Panc1 (cell line): Measurements from ENCODE around the gene INPP5D. TPM values are rescaled to one million over a fixed set of nuclear protein-coding genes. Genes with fewer than 3 reads are reported as not detected.

ENCODE experiments used
- ATAC-seq: fragments of 200-7000 bp; cut with Tn5 transposase; 2 replicates; pipeline ENCODE4 v1.9.1; 2020; ENCODE audit warnings: mild to moderate bottlenecking, moderate library complexity
- BruUV-seq: library from RNA; stranded (reverse); fragments of 400-500 nt; replicated peaks from 2 replicates; lab custom pipeline; 2021; lab: Mats Ljungman, UMichigan
- CTCF ChIA-PET: fragments of 300-600 bp; sonication (Branson Sonifier 250); formaldehyde crosslinking; loops from one replicate; lab custom pipeline; 2022; ENCODE audit warnings: antibody characterized with exemption; lab: Charles Lee
- POLR2A ChIA-PET: fragments of 300-600 bp; sonication (Branson Sonifier 250); formaldehyde crosslinking; loops from one replicate; lab custom pipeline; 2022; ENCODE audit warnings: antibody characterized with exemption; lab: Charles Lee
- DNase-seq: peaks from one replicate; pipeline ENCODE4 v3.0.0-alpha.2; 2010; ENCODE audit warnings: low read depth, low spot score
- H3K27ac ChIP-seq: 2 replicates; pipeline ENCODE4 v1.5.1; 2011; ENCODE audit warnings: mild to moderate bottlenecking, low read length, inconsistent platforms
- H3K27me3 ChIP-seq: fragments of 200-500 bp; sonication (Bioruptor generic); 2 replicates; pipeline ENCODE4 v1.6.0; 2014; ENCODE audit warnings: low read length, inconsistent platforms; ENCODE audit not compliant: control insufficient read depth, insufficient read depth
- H3K36me3 ChIP-seq: fragments of 200-500 bp; sonication (Bioruptor generic); 2 replicates; pipeline ENCODE4 v1.5.1; 2014; ENCODE audit warnings: inconsistent platforms, mild to moderate bottlenecking, low read length, moderate library complexity; ENCODE audit not compliant: control insufficient read depth, insufficient read depth
- H3K4me1 ChIP-seq: 2 replicates; pipeline ENCODE4 v1.5.1; 2011; ENCODE audit warnings: inconsistent platforms, mild to moderate bottlenecking, low read length, moderate library complexity; ENCODE audit not compliant: control insufficient read depth, insufficient read depth
- H3K4me3 ChIP-seq, 2 experiments: 2 replicates each; pipeline ENCODE4 v1.5.1; 2011 to 2012; ENCODE audit warnings: low read depth in 2 of 2, low read length in 2 of 2, mild to moderate bottlenecking in 2 of 2, inconsistent platforms in 1 of 2, moderate library complexity in 1 of 2
- H3K9me3 ChIP-seq: fragments of 200-500 bp; sonication (Bioruptor generic); 2 replicates; pipeline ENCODE4 v1.5.1; 2014; ENCODE audit warnings: low read depth, mild to moderate bottlenecking, inconsistent platforms, low read length, moderate library complexity; ENCODE audit not compliant: control insufficient read depth, insufficient read depth
- POLR2AphosphoS5 ChIP-seq: IDR thresholded peaks from 2 replicates; pipeline ENCODE4 v1.6.1; 2012; ENCODE audit warnings: mild to moderate bottlenecking, low read depth, low read length, moderate library complexity
- SIN3A ChIP-seq: IDR thresholded peaks from 2 replicates; pipeline ENCODE4 v1.6.1; 2012; ENCODE audit warnings: low read depth, mild to moderate bottlenecking, low read length, moderate library complexity, borderline replicate concordance; ENCODE audit not compliant: insufficient read depth
- TCF7L2 ChIP-seq: IDR thresholded peaks from 2 replicates; pipeline ENCODE4 v1.6.1; 2011; ENCODE audit warnings: mild to moderate bottlenecking, low read depth, low read length, inconsistent platforms
- in situ Hi-C: cut with HindIII; loops from 2 replicates; pipeline ENCODE4 v1.10.0; 2016; ENCODE audit warnings: low sequenced_read_pairs, low pct_unique_long_range_greater_than_20kb
- intact Hi-C: fragments of 100-400 bp; cut with micrococcal nuclease; formaldehyde crosslinking; loops from one replicate; pipeline ENCODE4 v1.10.0; 2022; ENCODE audit not compliant: unreplicated experiment
- total RNA-seq: library from RNA; stranded (reverse); gene quantifications from one replicate; pipeline ENCODE4 v1.2.1, GENCODE V29; 2021; ENCODE audit not compliant: unreplicated experiment
- TF ChIP-seq, protein P1 (sequence below): fragments of 450-650 bp; IDR thresholded peaks from 2 replicates; pipeline ENCODE4 v1.5.1; 2017; ENCODE audit warnings: mild to moderate bottlenecking
- TF ChIP-seq, protein P2 (sequence below), 2 experiments: IDR thresholded peaks; 2 replicates each; pipeline ENCODE4 v1.6.1; 2011 to 2012; ENCODE audit warnings: low read depth in 2 of 2, control low read depth in 1 of 2, low read length in 1 of 2, mild to moderate bottlenecking in 1 of 2, moderate library complexity in 1 of 2; ENCODE audit not compliant: insufficient read depth in 1 of 2

The INPP5D gene
- total RNA-seq, 1 experiment from 2014 or later = 0.39 TPM

DNA sequence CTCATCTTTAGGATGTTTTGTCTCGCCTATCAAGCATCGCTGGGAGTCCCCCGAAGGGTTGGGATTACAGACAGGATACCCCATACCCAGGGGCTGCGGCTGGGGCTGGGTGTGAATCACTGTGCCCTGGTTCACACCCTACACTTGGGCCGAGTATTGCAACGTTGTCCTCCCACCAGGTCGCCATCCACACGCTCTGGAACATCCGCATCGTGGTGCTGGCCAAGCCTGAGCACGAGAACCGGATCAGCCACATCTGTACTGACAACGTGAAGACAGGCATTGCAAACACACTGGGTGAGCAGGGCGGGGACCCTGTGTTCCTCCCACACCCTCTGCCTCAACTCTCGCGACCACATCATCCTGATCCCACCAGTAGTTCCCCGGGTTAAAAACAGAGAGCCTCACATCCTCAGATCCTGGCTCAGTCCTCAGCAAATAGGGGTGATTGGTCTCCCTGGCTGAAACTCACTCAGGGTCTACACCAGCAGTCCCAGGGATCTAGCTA lies 104.0 kb downstream of the INPP5D start:
- intact Hi-C loops (no loop called here), in situ Hi-C loops (no loop called here)
- Histone ChIP-seq H3K9me3 (no peaks in the 10 kb centered on the region), H3K4me3 (no peak overlapping the region), H3K27me3 (no peaks in the 10 kb centered on the region), H3K36me3 (no peaks in the 10 kb centered on the region), H3K27ac (no peak overlapping the region), H3K4me1 (0 out of 2 replicates have a peak, but pooled peaks cover 6% of the 10 kb centered on the region)
- BruUV-seq = no TSS peak
- ChIA-PET CTCF (no interaction called here), POLR2A (no interaction called here)
- no peak for TF ChIP-seq POLR2AphosphoS5
- no peak for TF ChIP-seq TCF7L2
- no peak for DNase-seq
- ATAC-seq = no peak

DNA sequence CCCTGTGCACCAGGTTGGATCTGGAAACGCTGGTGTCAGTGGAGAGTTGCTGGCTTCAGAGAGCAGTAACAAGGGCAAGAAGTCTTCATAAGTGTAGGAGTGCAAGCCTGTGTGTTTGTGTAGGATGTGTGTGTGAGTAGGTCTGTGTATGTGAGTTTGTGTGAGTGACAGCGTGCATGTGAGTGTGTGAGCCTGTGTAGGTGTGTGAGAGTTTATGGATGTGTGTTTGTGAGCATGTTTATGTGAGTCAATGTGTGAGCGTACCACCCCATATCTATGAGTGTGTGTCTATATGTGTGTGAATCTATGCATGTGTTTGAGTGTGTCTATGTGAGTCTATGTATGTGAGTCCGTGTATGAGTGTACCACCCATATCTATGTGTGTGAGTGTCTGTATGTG lies 104.8 kb downstream of the INPP5D start:
- no peak overlapping the region for H3K4me3 ChIP-seq
- no peak for DNase-seq
- intact Hi-C loops (no loop called here), in situ Hi-C loops (no loop called here)
- no peak overlapping the region for H3K27ac ChIP-seq
- no TSS peak for BruUV-seq
- CTCF ChIA-PET = no interaction called here
- H3K4me1 ChIP-seq = 0 out of 2 replicates have a peak, but pooled peaks cover 6% of the 10 kb centered on the region
- TF ChIP-seq SIN3A (no peak), POLR2AphosphoS5 (no peak), TCF7L2 (no peak)
- TF ChIP-seq, protein P1, sequence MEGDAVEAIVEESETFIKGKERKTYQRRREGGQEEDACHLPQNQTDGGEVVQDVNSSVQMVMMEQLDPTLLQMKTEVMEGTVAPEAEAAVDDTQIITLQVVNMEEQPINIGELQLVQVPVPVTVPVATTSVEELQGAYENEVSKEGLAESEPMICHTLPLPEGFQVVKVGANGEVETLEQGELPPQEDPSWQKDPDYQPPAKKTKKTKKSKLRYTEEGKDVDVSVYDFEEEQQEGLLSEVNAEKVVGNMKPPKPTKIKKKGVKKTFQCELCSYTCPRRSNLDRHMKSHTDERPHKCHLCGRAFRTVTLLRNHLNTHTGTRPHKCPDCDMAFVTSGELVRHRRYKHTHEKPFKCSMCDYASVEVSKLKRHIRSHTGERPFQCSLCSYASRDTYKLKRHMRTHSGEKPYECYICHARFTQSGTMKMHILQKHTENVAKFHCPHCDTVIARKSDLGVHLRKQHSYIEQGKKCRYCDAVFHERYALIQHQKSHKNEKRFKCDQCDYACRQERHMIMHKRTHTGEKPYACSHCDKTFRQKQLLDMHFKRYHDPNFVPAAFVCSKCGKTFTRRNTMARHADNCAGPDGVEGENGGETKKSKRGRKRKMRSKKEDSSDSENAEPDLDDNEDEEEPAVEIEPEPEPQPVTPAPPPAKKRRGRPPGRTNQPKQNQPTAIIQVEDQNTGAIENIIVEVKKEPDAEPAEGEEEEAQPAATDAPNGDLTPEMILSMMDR = no peak
- TF ChIP-seq, protein P2, sequence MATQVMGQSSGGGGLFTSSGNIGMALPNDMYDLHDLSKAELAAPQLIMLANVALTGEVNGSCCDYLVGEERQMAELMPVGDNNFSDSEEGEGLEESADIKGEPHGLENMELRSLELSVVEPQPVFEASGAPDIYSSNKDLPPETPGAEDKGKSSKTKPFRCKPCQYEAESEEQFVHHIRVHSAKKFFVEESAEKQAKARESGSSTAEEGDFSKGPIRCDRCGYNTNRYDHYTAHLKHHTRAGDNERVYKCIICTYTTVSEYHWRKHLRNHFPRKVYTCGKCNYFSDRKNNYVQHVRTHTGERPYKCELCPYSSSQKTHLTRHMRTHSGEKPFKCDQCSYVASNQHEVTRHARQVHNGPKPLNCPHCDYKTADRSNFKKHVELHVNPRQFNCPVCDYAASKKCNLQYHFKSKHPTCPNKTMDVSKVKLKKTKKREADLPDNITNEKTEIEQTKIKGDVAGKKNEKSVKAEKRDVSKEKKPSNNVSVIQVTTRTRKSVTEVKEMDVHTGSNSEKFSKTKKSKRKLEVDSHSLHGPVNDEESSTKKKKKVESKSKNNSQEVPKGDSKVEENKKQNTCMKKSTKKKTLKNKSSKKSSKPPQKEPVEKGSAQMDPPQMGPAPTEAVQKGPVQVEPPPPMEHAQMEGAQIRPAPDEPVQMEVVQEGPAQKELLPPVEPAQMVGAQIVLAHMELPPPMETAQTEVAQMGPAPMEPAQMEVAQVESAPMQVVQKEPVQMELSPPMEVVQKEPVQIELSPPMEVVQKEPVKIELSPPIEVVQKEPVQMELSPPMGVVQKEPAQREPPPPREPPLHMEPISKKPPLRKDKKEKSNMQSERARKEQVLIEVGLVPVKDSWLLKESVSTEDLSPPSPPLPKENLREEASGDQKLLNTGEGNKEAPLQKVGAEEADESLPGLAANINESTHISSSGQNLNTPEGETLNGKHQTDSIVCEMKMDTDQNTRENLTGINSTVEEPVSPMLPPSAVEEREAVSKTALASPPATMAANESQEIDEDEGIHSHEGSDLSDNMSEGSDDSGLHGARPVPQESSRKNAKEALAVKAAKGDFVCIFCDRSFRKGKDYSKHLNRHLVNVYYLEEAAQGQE (IDR thresholded peaks at IDR 0.05; ENCODE audit: insufficient read depth in 1 of 2, low read depth in 2 of 2, low read length in 1 of 2) = no peak
- H3K36me3 ChIP-seq = no peaks in the 10 kb centered on the region
- ATAC-seq = no peak
- no peaks in the 10 kb centered on the region for H3K9me3 ChIP-seq
- no peaks in the 10 kb centered on the region for H3K27me3 ChIP-seq
- POLR2A ChIA-PET = no interaction called here

DNA sequence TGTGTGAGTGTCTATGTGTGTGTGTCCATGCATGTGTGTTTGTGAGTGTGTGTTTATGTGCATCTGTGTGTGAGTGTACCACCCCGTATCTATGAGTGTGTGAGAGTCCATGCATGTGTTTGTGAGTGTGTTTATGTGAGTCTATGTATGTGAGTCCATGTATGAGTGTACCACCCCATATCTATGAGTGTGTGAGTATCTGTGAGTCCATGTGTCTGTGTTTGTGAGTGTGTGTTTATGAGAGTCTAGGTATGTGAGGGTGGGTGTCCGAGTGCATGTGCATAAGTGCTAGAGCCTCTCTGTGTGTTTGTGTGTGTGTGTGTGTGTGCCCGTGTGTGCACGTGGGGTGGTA lies 105.4 kb downstream of the INPP5D start:
- no peaks in the 10 kb centered on the region for H3K27me3 ChIP-seq
- in situ Hi-C loops (no loop called here), intact Hi-C loops (no loop called here)
- H3K4me3 ChIP-seq = no peak overlapping the region
- no peak overlapping the region for H3K27ac ChIP-seq
- TF ChIP-seq SIN3A (no peak), POLR2AphosphoS5 (no peak), TCF7L2 (no peak)
- TF ChIP-seq, protein P2 (IDR thresholded peaks at IDR 0.05; ENCODE audit: insufficient read depth in 1 of 2, low read depth in 2 of 2, low read length in 1 of 2) = no peak
- TF ChIP-seq, protein P1 = no peak
- ChIA-PET POLR2A (no interaction called here), CTCF (interaction anchor here (0.5 kb wide), 1 partner anchor 118 kb away, joined by 5 read pairs; no protein-coding TSS in a partner anchor)
- no peaks in the 10 kb centered on the region for H3K9me3 ChIP-seq
- no peaks in the 10 kb centered on the region for H3K36me3 ChIP-seq
- DNase-seq = no peak
- no TSS peak for BruUV-seq
- no peak for ATAC-seq
- H3K4me1 ChIP-seq = 0 out of 2 replicates have a peak, but pooled peaks cover 6% of the 10 kb centered on the region
